GM20000 (cell line): ENCODE data around the gene VASP.
A peak's percentile ranks its signal among the peaks of the same experiment; 100 is the strongest.
"Not testable (repeated sequence)": the region's sequence is repeated elsewhere in the genome, so short reads cannot be mapped to it uniquely, and the experiment has no call there.

Source experiments
- DNase-seq: peaks from one replicate; pipeline ENCODE4 v3.0.0; 2012; ENCODE audit warnings: low spot score
- TF ChIP-seq, protein P1 (sequence below): IDR thresholded peaks from 2 replicates; pipeline ENCODE4 v1.5.1; 2012; ENCODE audit warnings: mild to moderate bottlenecking, control low read depth; ENCODE audit errors: extremely low read depth, missing control alignments

The VASP gene

DNA sequence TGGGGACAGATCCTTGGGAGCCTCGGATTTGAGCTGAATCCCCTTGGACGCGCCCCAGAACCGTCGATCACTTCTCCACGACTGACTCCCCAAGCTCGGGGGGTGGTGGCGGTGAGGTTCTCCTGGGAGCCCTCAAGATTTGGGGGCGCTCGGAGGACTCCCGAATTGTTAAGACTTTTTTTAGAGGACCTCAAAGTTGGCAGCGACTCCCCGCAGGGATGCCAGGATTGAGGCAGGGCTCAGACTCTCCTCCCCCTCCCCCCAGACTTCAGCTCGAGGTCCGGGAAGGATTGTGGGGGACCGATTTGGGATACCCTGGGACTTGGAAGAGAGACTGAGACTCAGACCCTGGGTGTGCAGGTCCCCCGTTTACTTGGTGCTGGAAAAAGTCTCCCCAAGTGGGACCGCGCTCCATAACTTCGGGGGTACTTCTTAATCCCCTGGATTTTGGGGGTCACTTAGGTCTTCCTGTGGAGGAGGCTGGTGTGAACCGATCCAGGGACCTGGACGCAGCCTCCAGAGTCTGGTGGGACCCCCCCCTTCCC, 665 bp downstream of the VASP start:
- no peak for DNase-seq
- TF ChIP-seq, protein P1, sequence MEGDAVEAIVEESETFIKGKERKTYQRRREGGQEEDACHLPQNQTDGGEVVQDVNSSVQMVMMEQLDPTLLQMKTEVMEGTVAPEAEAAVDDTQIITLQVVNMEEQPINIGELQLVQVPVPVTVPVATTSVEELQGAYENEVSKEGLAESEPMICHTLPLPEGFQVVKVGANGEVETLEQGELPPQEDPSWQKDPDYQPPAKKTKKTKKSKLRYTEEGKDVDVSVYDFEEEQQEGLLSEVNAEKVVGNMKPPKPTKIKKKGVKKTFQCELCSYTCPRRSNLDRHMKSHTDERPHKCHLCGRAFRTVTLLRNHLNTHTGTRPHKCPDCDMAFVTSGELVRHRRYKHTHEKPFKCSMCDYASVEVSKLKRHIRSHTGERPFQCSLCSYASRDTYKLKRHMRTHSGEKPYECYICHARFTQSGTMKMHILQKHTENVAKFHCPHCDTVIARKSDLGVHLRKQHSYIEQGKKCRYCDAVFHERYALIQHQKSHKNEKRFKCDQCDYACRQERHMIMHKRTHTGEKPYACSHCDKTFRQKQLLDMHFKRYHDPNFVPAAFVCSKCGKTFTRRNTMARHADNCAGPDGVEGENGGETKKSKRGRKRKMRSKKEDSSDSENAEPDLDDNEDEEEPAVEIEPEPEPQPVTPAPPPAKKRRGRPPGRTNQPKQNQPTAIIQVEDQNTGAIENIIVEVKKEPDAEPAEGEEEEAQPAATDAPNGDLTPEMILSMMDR, result no peak

DNA sequence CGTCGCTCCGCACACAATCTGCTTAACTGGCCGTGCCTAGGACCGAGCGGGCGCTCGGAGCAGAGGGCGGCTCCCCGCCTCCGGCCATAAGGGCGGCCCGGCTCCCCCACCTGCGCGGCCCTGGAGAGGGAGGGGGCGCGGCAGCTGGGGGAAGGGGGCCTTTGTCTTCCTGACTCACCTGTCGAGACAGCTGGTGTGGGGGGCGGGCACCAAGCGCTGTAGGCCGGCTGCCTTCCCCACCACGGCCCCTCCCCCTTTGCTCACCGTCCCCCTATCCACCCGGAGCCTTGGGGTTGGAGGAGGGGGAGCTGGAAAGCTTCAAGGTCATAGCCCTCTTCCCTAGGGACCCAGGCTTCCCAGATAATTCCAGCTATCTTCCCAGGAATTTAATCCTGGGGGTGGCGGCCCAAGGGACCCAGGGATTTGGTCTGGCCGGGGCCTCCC, 1.2 kb downstream of the VASP start:
- DNase-seq, result peak; percentile 58
- TF ChIP-seq, protein P1, result no peak

GRCh38 chr19:45508861-45509691, 1.8 kb downstream of the VASP start:
- DNase-seq, result peak; percentile 88
- TF ChIP-seq, protein P1, result no peak

- TF ChIP-seq, protein P1, result no peak
- DNase-seq, result no peak
Observed at GRCh38 chr19:45509692-45510015, 2.4 kb downstream of the VASP start.

- not testable (repeated sequence) for DNase-seq
Observed at GRCh38 chr19:45510352-45510751, 3.1 kb downstream of the VASP start.

DNA sequence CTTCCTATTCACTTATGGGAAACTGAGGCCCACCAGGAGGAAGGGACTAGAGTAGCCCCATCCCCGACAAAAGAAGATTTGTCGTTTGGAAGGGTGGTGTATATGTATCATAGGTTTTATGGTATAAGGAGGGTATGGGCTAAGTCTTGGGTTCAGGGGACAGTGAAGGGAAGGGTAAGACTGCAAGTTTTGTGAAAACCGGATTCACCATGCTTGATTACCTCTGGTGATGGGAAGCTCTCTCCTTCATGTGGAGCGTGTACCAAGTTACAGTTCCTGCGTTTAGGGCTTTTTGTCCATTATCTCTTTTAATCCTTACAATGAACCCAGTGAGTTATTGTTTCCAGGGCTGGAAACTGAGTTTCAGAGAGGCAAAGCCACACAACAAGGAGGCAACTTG, 3.8 kb downstream of the VASP start:
- no peak for DNase-seq
- TF ChIP-seq, protein P1, result no peak

- DNase-seq, result no peak
- TF ChIP-seq, protein P1, result no peak
Observed at GRCh38 chr19:45512881-45513483, 5.7 kb downstream of the VASP start.
